HepG2 (cell line): Measurements from ENCODE around the gene IPPK. TPM values are rescaled to one million over a fixed set of nuclear protein-coding genes. Genes with fewer than 3 reads are reported as not detected.

Source experiments
- ASH2L ChIP-seq: fragments of 300-600, 200-600 bp; sonication (generic); IDR thresholded peaks from 2 replicates; pipeline ENCODE4 v1.7.0; 2017; ENCODE audit warnings: low read depth, mild to moderate bottlenecking, moderate library complexity, mixed read lengths, low read length; ENCODE audit not compliant: insufficient read length
- HNF1B ChIP-seq: sonication (generic); formaldehyde crosslinking; IDR thresholded peaks from 2 replicates; pipeline ENCODE4 v1.5.1; 2020; ENCODE audit warnings: mild to moderate bottlenecking, moderate library complexity, missing genetic modification reagents
- KDM5B ChIP-seq: sonication (generic); formaldehyde crosslinking; IDR thresholded peaks from 2 replicates; pipeline ENCODE4 v1.4.0; 2020; ENCODE audit warnings: missing genetic modification reagents, mild to moderate bottlenecking, borderline replicate concordance
- PHF21A ChIP-seq: sonication (generic); formaldehyde crosslinking; IDR thresholded peaks from 2 replicates; pipeline ENCODE4 v1.5.0; 2020; ENCODE audit warnings: mild to moderate bottlenecking, missing genetic modification reagents
- TBX2 ChIP-seq: sonication (generic); formaldehyde crosslinking; IDR thresholded peaks from 2 replicates; pipeline ENCODE4 v1.5.0; 2020; ENCODE audit warnings: missing genetic modification reagents, mild to moderate bottlenecking, borderline replicate concordance
- TEAD2 ChIP-seq: sonication (generic); formaldehyde crosslinking; IDR thresholded peaks from 2 replicates; pipeline ENCODE4 v1.9.0; 2021; ENCODE audit warnings: missing genetic modification reagents
- XRCC5 ChIP-seq: fragments of 200-400 bp; formaldehyde crosslinking; optimal IDR thresholded peaks from 2 replicates; pipeline ENCODE3; 2017; ENCODE audit warnings: mild to moderate bottlenecking, low read length
- ZBTB38 ChIP-seq: sonication (generic); formaldehyde crosslinking; IDR thresholded peaks from 2 replicates; pipeline ENCODE4 v1.5.1; 2020; ENCODE audit warnings: mild to moderate bottlenecking, missing genetic modification reagents
- ZFX ChIP-seq: sonication (generic); formaldehyde crosslinking; IDR thresholded peaks from 2 replicates; pipeline ENCODE4 v1.4.0; 2020; ENCODE audit warnings: mild to moderate bottlenecking, low read depth, missing genetic modification reagents, moderate library complexity
- ZIK1 ChIP-seq: sonication (generic); formaldehyde crosslinking; IDR thresholded peaks from 2 replicates; pipeline ENCODE4 v1.5.0; 2020; ENCODE audit warnings: mild to moderate bottlenecking, low read depth, missing genetic modification reagents, borderline replicate concordance
- ZNF296 ChIP-seq: sonication (generic); formaldehyde crosslinking; conservative IDR thresholded peaks from 2 replicates; pipeline ENCODE4 v1.5.0; 2020; ENCODE audit warnings: mild to moderate bottlenecking, missing genetic modification reagents
- polyA plus RNA-seq, 8 experiments: library from polyadenylated mRNA; depleted of rRNA in 3 of 8; stranded (reverse) in 7 of 8; unstranded in 1 of 8; fragments of >200 nt; fragmentation: Illumina TruSeq in 4 of 8; extraction: Trizol in 4 of 8; gene quantifications; 2 replicates each; pipeline versions ENCODE4 v1.2.1 to v1.2.3, GENCODE V29; 2011 to 2016; ENCODE audit warnings: low read depth in 4 of 8, missing spikeins in 1 of 8, mixed read lengths in 1 of 8; ENCODE audit not compliant: insufficient read depth in 1 of 8
- total RNA-seq, 5 experiments: library from RNA; depleted of rRNA; stranded (reverse); fragments of >200 nt; fragmentation: Illumina TruSeq; extraction: Trizol; gene quantifications; 2 replicates each; pipeline ENCODE4 v1.2.3, GENCODE V29; 2016; ENCODE audit warnings: low read depth in 1 of 5

The IPPK gene
- total and polyA plus RNA-seq, 2 of the 13 experiments (the other 11 are each of a cell fraction or from before 2014, with no cell fraction given), result 9.9 to 14.1 TPM

GRCh38 chr9:92608909-92609445, 61.0 kb downstream of the IPPK start (continued):
- no peak for TF ChIP-seq HNF1B (CRISPR knock-in tag)
- 0 out of 2 replicates have a peak, but pooled peaks have one; percentile 27 for TF ChIP-seq ZIK1
- TF ChIP-seq PHF21A (CRISPR knock-in tag), result peak; percentile 37; the same call in 1 of the 2 replicates
- TF ChIP-seq TBX2 (CRISPR knock-in tag), result peak; percentile 43; the same call in 1 of the 2 replicates
- TF ChIP-seq ZNF296, result 0 out of 2 replicates have a peak, but pooled peaks have one; percentile 41
- TF ChIP-seq ZBTB38 (CRISPR knock-in tag), result peak; percentile 82
- peak; percentile 26 for TF ChIP-seq ASH2L
- TF ChIP-seq XRCC5, result peak; percentile 52
- TF ChIP-seq KDM5B (CRISPR knock-in tag), result peak; percentile 16; the same call in 1 of the 2 replicates
- TF ChIP-seq TEAD2 (CRISPR knock-in tag), result no peak
- TF ChIP-seq ZFX (CRISPR knock-in tag), result peak; percentile 48
